ENCODE results near the gene CD274.

CD274 gene

GRCh38 chr9:5450359-5451091, at the start of gene CD274:
CD274 (plus strand) TSS chr9:5450542; CDS start chr9:5456114, 5,572 bp downstream.
- peak; percentile 80 for TF ChIP-seq CTCF (IDR thresholded peaks at IDR 0.05)

- no peak for TF ChIP-seq CTCF (IDR thresholded peaks at IDR 0.05)
Measured at GRCh38 chr9:5402217-5402616, 48.1 kb upstream of the CD274 start.

GRCh38 chr9:5408596-5408995, 41.7 kb upstream of the CD274 start:
- no peak for TF ChIP-seq CTCF (IDR thresholded peaks at IDR 0.05)

GRCh38 chr9:5416953-5417352, 33.4 kb upstream of the CD274 start:
- no peak for TF ChIP-seq CTCF (IDR thresholded peaks at IDR 0.05)

GRCh38 chr9:5418481-5418880, 31.9 kb upstream of the CD274 start:
- no peak for TF ChIP-seq CTCF (IDR thresholded peaks at IDR 0.05)

GRCh38 chr9:5419987-5420386, 30.4 kb upstream of the CD274 start:
- TF ChIP-seq CTCF (IDR thresholded peaks at IDR 0.05) = no peak

- no peak for TF ChIP-seq CTCF (IDR thresholded peaks at IDR 0.05)
Measured at GRCh38 chr9:5421163-5421562, 29.2 kb upstream of the CD274 start.

GRCh38 chr9:5422276-5422675, 28.1 kb upstream of the CD274 start:
- no peak for TF ChIP-seq CTCF (IDR thresholded peaks at IDR 0.05)
